ENCODE results near the gene NACA. TPM values are rescaled to one million over a fixed set of nuclear protein-coding genes. Genes with fewer than 3 reads are reported as not detected.

The NACA gene
- total and polyA plus RNA-seq, 2 of the 13 experiments (the other 11 are each of a cell fraction or from before 2014, with no cell fraction given), result 799 to 1,700 TPM

DNA sequence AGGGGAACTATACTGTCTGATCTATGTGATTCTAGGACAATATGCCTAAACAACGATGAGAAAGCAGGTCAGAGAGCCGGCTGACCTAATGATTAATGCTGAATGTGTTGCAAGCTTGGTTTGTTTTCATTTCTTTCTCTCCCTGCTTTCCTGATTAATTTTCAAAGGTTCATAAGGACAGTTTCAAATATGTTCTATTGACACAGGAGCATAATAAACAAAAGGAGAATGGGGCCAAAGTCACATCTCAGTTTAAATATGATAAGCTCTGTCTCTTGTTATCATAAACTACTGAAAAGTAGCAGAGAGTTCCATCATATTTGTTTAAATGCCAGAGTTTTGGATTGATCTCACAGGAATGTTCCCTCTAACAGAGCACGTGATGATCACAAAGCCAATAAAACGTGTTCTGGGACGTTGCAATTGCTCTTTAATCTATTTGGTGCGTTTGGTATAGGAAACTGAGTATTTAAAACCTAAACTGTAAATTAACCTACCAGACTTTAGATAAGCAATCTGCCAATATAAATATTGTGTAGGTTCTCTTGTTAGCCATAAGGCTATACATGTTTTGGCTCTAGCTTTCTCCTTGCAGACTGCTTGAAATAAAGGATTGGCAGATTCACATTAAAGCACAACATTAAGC is 34.3 kb upstream of the NACA start (continued):
- TF ChIP-seq FOXJ3 (CRISPR knock-in tag; IDR thresholded peaks at IDR 0.05; ENCODE audit: borderline replicate concordance), result peak; percentile 96; the same call in 1 of the 2 replicates
- TF ChIP-seq ZNF558 (CRISPR knock-in tag; IDR thresholded peaks at IDR 0.05; ENCODE audit: borderline replicate concordance), result 0 out of 2 replicates have a peak, but pooled peaks have one; percentile 25
- peak; percentile 91; the same call in 1 of the 2 replicates for TF ChIP-seq NFIC (IDR thresholded peaks at IDR 0.05; ENCODE audit: low read length)
- peak; percentile 62; the same call in 1 of the 2 replicates for TF ChIP-seq ZNF331 (CRISPR knock-in tag; IDR thresholded peaks at IDR 0.05)
- peak; percentile 52; the same call in 1 of the 2 replicates for TF ChIP-seq ZNF205 (CRISPR knock-in tag; IDR thresholded peaks at IDR 0.05)
- TF ChIP-seq DNMT1 (CRISPR knock-in tag; IDR thresholded peaks at IDR 0.05), result no peak
- TF ChIP-seq ATRX (CRISPR knock-in tag; IDR thresholded peaks at IDR 0.05; ENCODE audit: borderline replicate concordance), result no peak
- peak; percentile 90 for TF ChIP-seq HNF4A (CRISPR knock-in tag; IDR thresholded peaks at IDR 0.05)
- TF ChIP-seq ZNF24 (IDR thresholded peaks at IDR 0.05), result no peak
- TF ChIP-seq TOPORS (CRISPR knock-in tag; IDR thresholded peaks at IDR 0.05), result no peak
- TF ChIP-seq RXRB (CRISPR knock-in tag; IDR thresholded peaks at IDR 0.05; ENCODE audit: borderline replicate concordance), result peak; percentile 87
- TF ChIP-seq YEATS4 (CRISPR knock-in tag; IDR thresholded peaks at IDR 0.05; ENCODE audit: borderline replicate concordance), result peak; percentile 34; the same call in 1 of the 2 replicates
- peak; percentile 83; the same call in 1 of the 2 replicates for TF ChIP-seq AHDC1 (CRISPR knock-in tag; IDR thresholded peaks at IDR 0.05; ENCODE audit: borderline replicate concordance)
- TF ChIP-seq, protein P1, sequence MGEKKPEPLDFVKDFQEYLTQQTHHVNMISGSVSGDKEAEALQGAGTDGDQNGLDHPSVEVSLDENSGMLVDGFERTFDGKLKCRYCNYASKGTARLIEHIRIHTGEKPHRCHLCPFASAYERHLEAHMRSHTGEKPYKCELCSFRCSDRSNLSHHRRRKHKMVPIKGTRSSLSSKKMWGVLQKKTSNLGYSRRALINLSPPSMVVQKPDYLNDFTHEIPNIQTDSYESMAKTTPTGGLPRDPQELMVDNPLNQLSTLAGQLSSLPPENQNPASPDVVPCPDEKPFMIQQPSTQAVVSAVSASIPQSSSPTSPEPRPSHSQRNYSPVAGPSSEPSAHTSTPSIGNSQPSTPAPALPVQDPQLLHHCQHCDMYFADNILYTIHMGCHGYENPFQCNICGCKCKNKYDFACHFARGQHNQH (CRISPR knock-in tag; IDR thresholded peaks at IDR 0.05), result peak; percentile 19; the same call in 1 of the 2 replicates
- no peak for TF ChIP-seq SOX6 (IDR thresholded peaks at IDR 0.05)
- TF ChIP-seq SOX6 (CRISPR knock-in tag; IDR thresholded peaks at IDR 0.05), result peak; percentile 99
- TF ChIP-seq KAT7 (CRISPR knock-in tag; IDR thresholded peaks at IDR 0.05; ENCODE audit: borderline replicate concordance), result no peak
- TF ChIP-seq, protein P2, sequence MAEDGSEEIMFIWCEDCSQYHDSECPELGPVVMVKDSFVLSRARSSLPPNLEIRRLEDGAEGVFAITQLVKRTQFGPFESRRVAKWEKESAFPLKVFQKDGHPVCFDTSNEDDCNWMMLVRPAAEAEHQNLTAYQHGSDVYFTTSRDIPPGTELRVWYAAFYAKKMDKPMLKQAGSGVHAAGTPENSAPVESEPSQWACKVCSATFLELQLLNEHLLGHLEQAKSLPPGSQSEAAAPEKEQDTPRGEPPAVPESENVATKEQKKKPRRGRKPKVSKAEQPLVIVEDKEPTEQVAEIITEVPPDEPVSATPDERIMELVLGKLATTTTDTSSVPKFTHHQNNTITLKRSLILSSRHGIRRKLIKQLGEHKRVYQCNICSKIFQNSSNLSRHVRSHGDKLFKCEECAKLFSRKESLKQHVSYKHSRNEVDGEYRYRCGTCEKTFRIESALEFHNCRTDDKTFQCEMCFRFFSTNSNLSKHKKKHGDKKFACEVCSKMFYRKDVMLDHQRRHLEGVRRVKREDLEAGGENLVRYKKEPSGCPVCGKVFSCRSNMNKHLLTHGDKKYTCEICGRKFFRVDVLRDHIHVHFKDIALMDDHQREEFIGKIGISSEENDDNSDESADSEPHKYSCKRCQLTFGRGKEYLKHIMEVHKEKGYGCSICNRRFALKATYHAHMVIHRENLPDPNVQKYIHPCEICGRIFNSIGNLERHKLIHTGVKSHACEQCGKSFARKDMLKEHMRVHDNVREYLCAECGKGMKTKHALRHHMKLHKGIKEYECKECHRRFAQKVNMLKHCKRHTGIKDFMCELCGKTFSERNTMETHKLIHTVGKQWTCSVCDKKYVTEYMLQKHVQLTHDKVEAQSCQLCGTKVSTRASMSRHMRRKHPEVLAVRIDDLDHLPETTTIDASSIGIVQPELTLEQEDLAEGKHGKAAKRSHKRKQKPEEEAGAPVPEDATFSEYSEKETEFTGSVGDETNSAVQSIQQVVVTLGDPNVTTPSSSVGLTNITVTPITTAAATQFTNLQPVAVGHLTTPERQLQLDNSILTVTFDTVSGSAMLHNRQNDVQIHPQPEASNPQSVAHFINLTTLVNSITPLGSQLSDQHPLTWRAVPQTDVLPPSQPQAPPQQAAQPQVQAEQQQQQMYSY (CRISPR knock-in tag; IDR thresholded peaks at IDR 0.05), result no peak
- peak; percentile 94; the same call in 1 of the 2 replicates for TF ChIP-seq GATA4 (IDR thresholded peaks at IDR 0.05; ENCODE audit: borderline replicate concordance, low read depth)
- peak; percentile 66; the same call in 1 of the 2 replicates for TF ChIP-seq TBX3 (IDR thresholded peaks at IDR 0.05; ENCODE audit: borderline replicate concordance)
